NCI-H446 treated with DMSO at 0.1 percent for 48 hours (cell line): ENCODE measurements around the gene SPTSSA.
"Not testable (repeated sequence)": the region's sequence is repeated elsewhere in the genome, so short reads cannot be mapped to it uniquely, and the experiment has no call there.

Experiments
- DNase-seq: peaks from one replicate; lab custom pipeline; 2025; lab: John Stamatoyannopoulos, UW

Gene SPTSSA

DNA sequence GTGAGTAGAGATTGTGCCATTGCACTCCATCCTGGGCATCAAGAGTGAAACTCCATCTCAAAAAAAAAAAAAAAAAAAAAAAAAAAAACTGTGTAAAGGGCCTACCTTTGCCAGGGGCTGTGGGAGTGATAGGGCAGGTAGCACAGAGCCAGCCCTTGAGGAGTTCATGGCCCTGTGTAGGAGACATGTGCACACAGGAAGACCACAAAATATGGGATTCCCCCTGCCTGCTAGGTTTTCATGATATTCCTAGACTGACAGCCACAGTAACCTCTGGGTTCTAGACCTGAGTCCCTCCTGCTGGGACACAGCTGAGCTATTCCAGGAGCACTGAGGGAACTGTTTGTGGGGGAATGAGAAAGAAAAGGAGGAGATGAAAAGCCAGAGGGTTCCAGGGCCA lies 8.3 kb upstream of the SPTSSA start:
- no peak for DNase-seq

DNA sequence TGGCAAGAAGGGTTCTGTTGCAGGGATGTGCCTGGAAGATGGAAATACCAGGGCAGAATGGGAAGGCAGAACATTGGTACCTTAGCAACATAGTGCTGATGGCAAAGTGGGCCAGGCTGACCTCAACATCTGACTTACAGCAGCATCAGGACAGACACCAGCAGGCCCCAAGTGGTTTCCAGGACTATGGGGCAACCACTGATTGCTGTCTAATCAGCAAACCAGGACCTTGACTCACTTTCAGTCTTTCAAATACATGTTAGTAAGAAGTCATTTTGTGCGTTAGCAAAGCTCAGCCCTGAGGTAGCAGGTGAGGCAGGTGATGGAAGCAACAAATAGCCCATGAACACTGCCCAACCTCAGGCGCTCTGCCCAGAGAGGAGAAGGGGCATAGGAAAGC lies 4.7 kb upstream of the SPTSSA start:
- no peak for DNase-seq

DNA sequence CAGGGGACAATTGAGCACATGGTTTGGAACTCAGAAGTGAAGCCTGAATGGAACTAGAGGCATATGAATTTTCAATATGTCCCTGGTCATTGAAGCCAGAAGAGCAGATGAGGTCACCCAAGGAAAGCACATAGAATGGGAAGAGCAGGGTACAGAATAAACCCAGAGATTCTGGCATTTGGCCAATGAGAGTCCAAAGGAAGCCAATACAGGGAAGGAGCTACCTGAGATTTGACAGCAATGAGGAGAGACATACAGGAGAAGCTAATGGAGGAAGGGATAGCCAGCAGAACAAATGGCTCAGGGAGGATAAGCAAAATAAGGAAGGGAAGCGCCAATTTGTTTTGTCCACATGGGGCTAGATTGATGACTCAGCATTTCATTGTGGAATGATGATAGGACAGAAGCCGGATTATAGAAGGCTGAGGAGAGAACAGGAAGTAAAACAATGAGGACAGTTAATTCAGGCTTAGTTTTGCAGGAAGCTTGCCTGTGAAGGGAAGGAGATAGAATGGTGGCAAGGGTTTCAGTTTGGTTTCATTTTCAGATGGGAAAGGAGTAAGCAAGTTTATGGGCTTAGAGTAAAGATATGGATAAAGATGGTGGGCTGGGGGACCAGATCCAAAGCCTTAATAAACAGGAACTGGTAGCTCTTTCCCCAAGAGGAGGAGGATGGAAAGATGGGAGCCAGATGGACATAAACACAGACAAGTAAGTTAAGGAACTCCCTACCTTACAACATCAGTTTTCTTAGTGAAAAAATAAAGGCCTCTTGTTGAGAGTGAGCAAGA lies 3.2 kb upstream of the SPTSSA start:
- no peak for DNase-seq

DNA sequence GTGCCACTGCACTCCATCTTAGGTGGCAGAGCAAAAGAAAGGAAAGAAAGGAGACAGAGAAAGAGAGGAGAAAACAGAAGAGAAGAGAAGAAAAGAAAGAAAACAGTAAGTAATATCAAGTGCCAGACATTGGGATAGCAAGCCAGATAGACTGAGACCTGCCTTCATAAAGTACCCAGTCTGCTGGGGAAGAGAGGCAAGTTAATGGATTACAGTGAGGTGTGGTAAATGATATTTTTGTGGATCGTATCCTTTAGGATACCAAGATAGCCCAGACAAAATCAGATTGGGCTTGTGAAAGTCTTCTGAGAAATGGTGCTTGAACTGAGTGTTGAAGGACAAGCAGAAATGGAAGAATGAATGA lies 1.5 kb upstream of the SPTSSA start:
- DNase-seq: no peak

DNA sequence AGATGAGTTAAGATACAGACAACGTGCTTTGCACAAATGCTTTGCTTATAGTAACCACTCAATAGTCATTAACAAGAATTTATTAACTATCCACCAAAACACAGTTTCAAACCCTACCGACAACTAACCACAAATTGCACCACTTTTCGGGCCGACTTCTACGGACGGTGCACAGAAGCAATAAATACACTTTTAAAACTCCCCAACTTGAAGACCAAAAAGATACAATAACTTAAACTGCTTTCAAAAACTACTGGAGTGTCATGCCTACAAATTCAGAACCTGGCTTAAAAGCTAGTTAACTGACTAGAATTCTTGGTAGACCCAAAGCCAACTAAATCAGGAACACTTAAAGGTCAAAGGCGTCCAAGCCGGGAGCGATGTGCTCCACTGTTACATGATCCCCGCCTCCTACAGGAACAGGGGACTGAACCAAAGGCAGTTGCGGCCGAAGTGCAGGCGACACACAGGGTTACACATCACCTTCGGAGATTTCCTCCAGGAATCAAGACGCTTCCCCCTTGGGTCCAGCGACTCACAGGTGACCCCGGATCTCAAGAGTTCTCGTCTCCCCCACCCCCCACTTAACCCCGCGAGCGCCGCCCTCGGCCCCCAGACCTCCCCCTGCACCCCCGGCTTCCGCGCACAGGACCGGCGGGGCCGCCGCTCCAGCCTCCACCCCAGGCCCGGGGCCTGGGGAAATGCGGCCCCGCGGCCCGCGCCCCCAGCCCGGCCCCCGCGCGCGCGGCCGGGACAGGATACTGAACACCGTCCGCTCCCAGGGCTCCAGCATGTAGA lies 507 bp downstream of the SPTSSA start:
- DNase-seq: no peak

DNA sequence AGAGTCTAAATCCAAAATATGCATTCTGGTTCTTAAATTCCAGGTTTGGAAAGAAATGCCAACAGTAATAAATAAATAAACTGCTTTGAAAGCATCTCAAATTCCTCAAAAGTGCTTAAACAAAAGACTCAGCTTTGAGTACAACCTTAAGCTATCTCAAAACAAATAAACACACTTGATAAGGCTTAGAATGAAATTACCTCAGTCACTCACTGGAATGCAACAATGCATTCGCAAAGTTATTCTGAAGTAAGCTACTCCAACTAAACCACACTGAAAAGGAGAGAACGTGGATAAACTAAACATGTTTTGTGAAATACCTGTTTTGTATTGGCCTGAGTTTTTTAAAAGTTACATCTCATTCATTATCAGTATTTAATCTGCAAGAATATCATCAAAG lies 1.2 kb downstream of the SPTSSA start:
- DNase-seq: no peak

DNA sequence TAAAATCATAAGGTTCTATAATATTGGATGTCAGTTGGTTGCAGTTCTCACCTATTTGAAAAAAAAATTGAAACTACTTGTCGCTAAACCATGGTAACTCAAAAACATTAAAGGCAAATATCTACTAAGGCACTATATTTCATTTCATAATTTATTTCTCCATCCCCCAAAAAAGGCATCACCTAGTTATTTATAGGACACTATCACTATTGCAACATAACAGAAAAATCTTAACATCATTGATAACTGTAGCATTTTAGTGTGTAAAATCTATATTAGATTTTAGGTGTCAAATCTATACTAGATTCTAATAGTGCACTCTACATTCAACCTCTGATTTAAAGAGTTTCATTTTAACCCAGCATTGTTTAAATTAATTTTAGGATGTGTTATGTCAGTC lies 1.7 kb downstream of the SPTSSA start:
- no peak for DNase-seq

DNA sequence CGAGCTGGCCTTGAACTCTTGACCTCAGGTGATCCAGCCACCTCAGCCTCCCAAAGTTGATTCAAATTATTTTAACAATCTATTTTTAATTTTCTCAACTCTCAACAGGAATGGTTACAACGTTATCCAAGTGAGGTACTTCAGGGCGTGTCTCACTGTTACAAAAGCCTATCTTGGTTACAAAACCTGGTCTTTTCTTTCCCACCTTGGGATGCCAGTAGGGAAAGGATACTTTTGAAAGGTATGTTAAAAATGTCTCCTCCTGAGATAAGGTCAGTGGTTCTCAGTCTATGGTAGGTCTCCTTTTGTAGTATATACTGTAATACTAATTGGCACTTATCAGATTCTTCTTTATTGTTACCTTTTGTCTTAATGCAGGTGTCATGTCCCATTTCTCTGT lies 4.9 kb downstream of the SPTSSA start:
- DNase-seq: no peak

DNA sequence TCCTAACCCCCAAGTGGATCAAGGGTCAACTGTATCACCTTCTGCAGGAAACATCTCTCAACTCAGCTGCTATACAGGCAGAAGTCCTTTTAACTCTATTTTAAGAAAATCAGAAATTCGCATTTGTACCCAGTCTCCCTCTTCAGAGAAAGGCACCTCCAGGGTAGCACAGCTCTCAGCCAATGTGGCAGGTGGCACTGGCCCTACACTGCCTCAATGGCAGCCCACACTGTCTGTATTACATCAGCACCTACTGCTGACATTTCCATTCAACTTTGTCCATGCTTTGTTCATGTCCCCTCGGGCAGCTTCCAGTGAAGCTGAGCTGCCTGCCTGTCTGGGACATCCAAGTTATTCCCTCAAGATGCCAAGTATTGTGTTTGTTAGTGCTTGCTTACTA lies 8.8 kb downstream of the SPTSSA start:
- no peak for DNase-seq

DNA sequence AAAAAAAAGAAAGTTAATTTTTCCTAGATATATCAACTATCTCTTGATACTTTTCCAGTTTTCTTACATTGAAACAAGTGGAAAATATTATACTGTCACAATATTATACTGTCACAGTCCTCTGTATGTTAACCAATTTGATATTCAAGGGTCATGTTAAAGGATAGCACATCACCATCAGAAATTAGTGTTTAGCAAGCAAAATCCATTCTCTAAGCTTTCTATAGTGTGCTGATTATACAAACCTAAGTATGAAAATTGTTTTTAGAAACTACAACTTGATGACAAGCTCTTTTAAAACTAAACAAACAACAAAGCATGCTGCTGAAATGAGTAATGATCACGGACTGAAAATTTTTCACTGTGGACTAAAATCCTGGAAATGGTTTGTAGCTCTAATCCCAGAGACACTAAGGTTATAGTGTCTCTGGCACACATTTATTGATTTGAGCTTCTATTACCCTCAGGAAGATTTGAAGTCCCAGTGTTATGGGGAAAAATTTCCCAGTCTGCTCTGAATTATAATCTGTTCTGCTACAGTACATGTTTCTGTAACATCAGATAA lies 9.7 kb downstream of the SPTSSA start:
- DNase-seq: no peak

DNA sequence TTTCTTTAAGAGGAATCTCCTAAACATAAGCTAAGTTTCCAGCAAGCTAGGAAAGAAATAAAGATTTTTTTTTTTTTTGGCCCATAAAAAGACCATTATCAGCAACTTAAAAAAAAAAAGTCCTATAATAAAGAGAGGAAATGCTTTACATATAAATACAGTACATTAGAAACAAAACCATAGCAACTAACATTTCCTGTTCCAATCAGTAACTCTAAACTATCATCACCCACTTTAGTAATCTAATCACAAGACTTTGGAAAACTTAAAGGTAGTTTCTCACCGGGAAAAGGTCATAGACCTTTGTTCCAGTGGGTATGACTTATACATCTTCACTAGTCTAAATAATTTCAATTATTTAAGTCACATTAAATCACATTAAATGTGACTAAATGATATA lies 11.1 kb downstream of the SPTSSA start:
- no peak for DNase-seq

DNA sequence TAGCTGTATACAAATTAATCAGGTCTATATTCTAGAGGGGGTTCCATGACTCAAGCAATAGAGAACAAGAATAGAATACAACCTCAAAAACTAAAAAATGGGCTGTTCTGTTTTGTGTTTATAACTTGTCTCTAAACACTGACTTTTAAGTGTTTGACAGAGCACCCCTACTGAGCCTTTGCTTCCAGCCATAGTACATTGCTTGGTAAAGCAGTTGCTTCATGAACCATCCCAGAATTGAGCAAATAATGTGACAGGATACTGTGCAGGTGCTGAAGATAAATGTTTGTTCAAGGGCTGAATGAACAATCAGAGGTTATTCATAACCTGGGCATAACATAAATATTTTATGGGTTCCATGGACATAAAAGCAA lies 11.5 kb downstream of the SPTSSA start:
- no peak for DNase-seq

DNA sequence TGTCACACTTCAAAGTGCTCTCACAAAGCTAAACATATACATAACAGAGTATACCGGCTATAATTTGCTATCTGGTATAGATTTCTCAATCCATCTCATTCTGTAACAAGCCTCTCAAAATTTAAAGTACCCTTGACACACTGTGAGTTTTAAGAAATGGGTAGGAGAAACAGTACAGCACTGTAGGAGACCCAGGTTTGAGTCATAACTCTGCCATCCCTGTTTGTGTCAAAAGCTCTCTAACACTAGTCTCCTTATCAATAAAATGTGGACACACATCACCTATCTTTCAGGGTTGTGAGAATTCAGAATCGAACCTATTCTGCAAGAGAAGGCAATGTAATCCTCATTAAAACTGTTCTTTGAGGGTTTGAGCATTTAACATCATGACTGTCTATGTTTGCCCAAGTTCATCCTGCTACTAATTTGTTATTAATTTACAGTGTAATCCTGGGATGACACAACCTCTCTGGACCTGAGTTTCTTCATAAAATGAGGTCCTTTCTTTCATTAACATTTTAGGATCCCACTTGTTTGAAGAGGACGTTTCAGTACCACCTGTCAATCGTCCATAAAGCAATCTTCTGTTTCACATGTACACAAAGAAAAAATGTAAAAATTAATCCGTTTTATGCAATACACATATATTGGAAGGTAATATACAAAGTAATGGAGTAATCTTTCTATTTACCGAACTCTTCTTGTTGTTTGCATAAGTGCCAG lies 12.1 kb downstream of the SPTSSA start:
- no peak for DNase-seq

DNA sequence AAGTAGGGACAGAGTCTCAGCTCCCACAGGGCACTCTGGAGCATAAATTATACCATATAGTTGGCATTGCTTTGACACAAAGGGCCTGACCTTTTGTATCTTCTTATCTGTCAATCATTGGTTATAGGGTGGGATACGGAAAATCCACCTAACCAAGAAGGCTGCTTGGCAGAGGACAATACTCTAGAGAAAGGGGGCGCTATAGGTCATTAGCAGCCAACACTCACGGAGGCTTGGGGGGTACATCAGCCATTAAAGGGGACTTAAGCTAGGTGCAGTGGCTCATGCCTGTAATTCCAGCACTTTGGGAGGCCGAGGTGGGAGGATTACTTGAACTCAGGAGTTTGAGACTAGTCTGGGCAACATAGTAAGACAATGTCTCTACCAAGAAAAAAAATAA lies 22.9 kb downstream of the SPTSSA start:
- DNase-seq: no peak

DNA sequence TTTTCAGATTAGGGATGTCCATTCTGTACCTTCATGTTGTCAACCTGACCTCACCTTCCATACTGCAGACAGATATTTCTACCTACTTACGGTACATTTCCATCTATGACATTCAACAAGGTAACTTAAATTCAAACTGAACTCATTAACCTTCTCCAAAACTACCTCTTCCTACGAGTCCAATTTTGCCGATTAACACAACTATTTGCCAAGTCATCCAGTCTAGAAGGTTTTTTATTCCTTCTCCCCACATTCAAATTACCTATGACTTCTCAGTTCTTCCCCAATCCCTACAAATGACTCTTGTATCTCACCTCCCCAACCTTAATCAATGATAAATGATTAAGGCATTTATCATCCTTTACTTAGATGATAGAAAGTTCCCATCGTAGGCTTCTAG lies 23.6 kb downstream of the SPTSSA start:
- no peak for DNase-seq

DNA sequence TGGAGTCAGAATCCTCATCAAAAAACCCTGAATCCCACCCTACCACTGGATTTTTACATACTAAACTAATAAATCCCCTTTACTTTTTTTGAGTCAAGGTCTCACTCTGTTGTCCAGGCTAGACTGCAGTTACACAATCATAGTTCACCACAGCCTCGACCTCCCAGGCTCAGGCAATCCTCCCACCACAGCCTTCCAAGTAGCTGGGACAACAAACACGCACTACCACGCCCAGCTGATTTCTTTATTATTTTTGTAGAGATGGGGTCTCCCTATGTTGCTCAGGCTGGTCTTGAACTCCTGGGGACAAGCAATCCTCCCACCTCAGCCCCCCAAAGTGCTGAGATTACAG lies 24.3 kb downstream of the SPTSSA start:
- DNase-seq: no peak

DNA sequence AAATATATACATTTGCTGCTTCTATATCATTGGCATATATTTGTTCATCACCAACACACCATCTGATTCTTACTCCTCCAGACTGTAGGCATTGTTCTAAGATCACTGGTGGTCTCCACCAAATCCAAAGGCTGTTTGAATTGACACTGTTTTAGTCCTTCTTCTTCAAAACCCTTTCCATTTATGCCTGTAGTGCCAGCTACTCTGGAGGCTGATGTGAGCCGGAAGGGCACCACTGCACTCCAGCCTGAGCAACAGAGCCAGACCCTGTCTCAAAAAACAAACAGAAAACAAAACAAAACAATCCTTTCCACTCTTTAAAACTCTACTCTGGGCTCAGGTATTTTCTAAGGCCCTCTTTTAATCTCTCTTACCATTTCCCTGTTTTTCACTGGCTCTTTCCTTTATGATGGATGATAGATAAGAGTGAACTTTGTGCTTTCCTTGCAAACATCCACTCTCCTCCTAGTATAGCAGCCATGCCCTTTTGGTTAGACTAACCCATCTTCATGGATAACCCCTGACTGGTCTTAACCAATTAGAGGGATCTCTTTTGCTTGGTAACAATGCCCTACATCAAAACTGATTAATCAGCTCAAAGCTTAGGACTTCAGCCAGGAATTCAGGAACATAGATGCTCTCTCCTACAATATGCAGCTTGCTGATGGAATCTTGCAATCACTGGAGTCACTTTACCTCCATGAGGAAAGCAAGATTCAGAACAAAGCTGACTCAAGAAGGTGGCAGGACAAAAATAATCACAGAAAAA lies 24.9 kb downstream of the SPTSSA start:
- DNase-seq: no peak

DNA sequence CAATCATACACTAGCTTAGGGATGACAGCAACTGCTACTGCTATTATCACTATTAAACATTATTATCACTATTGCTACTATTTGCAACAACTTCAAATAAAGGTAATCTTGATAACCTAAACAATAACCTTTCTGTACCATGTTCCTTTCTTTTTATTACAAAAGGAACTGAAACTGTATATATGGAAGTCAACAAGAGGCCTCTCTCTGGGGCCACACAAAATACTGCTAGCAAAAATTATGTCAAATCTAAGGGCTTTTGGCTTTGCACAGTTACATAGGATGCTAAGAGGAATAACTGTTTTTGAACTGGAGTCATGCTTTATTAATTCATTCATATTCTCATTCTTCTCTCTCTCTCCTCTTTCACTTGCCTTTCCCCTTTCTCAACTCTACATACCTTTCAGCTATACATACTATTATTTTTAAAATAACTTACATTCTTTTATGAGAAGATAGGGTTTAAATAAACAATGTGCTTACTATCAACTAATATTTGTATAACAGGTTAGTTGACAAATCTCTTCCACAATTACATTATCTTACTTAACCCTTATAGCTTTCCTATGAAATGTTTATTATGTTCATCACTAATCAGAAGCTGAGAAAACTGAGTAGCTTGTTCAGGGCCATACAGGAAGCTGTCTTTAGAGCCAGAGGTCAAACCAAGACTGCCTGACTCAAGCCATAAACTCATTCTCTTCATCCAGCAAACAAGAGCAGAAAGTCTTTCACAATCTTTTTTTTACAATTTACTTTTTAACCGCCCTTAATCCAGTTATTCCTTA lies 25.7 kb downstream of the SPTSSA start:
- DNase-seq: no peak

DNA sequence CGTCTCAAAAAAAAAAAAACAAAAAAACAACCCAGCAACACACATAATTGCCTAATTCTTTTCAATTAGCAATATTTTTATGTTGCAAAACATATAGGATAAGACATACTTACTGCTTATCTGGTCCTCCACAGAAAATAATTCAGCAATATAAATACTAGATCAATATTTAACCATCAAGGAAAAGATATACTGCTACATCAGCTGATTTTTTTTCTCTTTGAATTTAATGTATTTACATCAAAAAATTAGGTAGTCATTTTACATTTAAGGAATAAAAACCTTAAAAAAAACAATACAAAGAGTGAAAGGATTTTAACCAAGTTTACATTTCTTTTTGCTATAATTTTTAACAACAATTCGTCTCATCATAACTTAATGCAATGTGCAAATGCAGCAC lies 28.1 kb downstream of the SPTSSA start:
- no peak for DNase-seq

DNA sequence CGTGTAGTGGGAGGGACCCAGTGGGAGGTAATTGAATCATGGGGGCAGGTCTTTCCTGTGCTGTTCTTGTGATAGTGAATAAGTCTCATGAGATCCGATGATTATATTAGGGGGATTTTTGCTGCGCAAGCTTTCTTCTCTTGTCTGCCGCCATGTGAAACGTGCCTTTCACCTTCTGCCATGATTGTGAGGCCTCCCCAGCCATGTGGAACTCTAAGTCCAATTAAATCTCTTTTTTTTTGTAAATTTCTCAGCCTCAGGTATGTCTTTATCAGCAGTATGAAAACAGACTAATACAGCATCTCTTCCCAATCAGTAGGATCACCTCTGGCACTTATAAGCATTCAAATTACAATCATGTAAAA lies 34.0 kb downstream of the SPTSSA start:
- not testable (repeated sequence) for DNase-seq
